DOHH2 (cell line): ENCODE results near the gene ARID1B.

Experiments used
- H3F3A ChIP-seq: fragments of 200-600 bp; sonication (generic), shearing (Covaris generic); 2 replicates; pipeline ENCODE4 v1.6.0; 2016; ENCODE audit warnings: antibody characterized with exemption, mild to moderate bottlenecking; ENCODE audit not compliant: control insufficient read depth, insufficient read depth
- H3K27ac ChIP-seq: fragments of 200-600 bp; sonication (generic); 2 replicates; pipeline ENCODE4 v1.5.1; 2014; ENCODE audit warnings: low read depth, mild to moderate bottlenecking, low read length, moderate library complexity
- H3K27me3 ChIP-seq: fragments of 200-600 bp; sonication (generic); 2 replicates; pipeline ENCODE4 v1.6.1; 2014; ENCODE audit warnings: mild to moderate bottlenecking, low read length, mixed read lengths; ENCODE audit not compliant: control insufficient read depth
- H3K36me3 ChIP-seq: fragments of 200-600 bp; sonication (generic); 2 replicates; pipeline ENCODE4 v1.6.1; 2014; ENCODE audit warnings: mild to moderate bottlenecking, low read length, moderate library complexity, mixed read lengths; ENCODE audit not compliant: control insufficient read depth
- H3K4me1 ChIP-seq: fragments of 200-600 bp; sonication (generic); 2 replicates; pipeline ENCODE4 v1.6.1; 2014; ENCODE audit warnings: mild to moderate bottlenecking, low read length, mixed read lengths; ENCODE audit not compliant: control insufficient read depth
- H3K4me2 ChIP-seq: fragments of 200-600 bp; sonication (generic); 2 replicates; pipeline ENCODE4 v1.6.0; 2014; ENCODE audit warnings: mild to moderate bottlenecking, low read length, moderate library complexity
- H3K4me3 ChIP-seq: fragments of 200-600 bp; sonication (generic); 2 replicates; pipeline ENCODE4 v1.5.1; 2014; ENCODE audit warnings: mild to moderate bottlenecking, low read length, mixed read lengths
- H3K79me2 ChIP-seq: fragments of 200-600 bp; sonication (generic); 2 replicates; pipeline ENCODE4 v1.6.1; 2014; ENCODE audit warnings: mild to moderate bottlenecking, low read length, mixed read lengths; ENCODE audit not compliant: control insufficient read depth
- H3K9me2 ChIP-seq: fragments of 200-600 bp; sonication (generic); replicated peaks from 2 replicates; pipeline ENCODE4 v1.6.1; 2014; ENCODE audit warnings: mild to moderate bottlenecking, low read length, mixed read lengths; ENCODE audit not compliant: control insufficient read depth
- H3K9me3 ChIP-seq: fragments of 200-600 bp; sonication (generic); 2 replicates; pipeline ENCODE4 v1.6.1; 2014; ENCODE audit warnings: antibody characterized with exemption, low read length, mixed read lengths; ENCODE audit not compliant: control insufficient read depth, insufficient read depth
- H4K20me1 ChIP-seq: fragments of 200-600 bp; sonication (generic); 2 replicates; pipeline ENCODE4 v1.6.0; 2014; ENCODE audit warnings: low read depth, mild to moderate bottlenecking, antibody characterized with exemption, low read length, moderate library complexity; ENCODE audit not compliant: control insufficient read depth, insufficient read depth
- EZH2phosphoT487 ChIP-seq: fragments of 200-600 bp; sonication (generic); IDR thresholded peaks from 2 replicates; pipeline ENCODE4 v1.6.1; 2017; ENCODE audit warnings: borderline replicate concordance, mild to moderate bottlenecking, antibody characterized with exemption, low read length, moderate library complexity, mixed read lengths
- TF ChIP-seq, protein P1 (sequence below): fragments of 200-600 bp; sonication (generic); IDR thresholded peaks from one replicate; pipeline ENCODE4 v1.5.1; 2014; ENCODE audit warnings: antibody characterized with exemption, mild to moderate bottlenecking, low read depth, low read length; ENCODE audit not compliant: poor library complexity, severe bottlenecking

Gene ARID1B

DNA sequence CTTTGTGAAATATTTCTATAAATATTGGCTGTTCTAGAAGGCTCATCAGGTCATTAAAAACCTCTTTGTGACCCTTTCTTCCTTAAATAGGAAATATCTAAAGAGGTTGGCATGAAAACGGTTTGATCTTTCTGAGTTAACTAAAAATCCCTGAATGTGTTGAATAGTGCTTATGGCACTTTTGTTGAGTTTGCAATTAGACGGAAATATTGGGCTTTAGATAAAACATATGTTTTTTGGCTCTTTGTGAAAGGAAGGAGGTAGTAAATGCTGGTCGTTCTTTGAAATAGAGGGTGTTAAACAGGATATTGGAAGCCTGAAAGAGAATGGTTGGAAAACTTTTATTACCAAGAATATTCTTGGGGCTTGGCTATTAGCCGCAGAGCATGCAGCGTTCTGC, 163.0 kb downstream of the ARID1B start:
- no peak overlapping the region for H3K27ac ChIP-seq
- H3K4me3 ChIP-seq = no peak overlapping the region
- no peaks in the 10 kb centered on the region for H3K9me2 ChIP-seq
- H3F3A ChIP-seq = 0 out of 2 replicates have a peak, but pooled peaks cover 5% of the 10 kb centered on the region
- peaks cover 17% of the 10 kb centered on the region for H4K20me1 ChIP-seq
- H3K9me3 ChIP-seq = no peaks in the 10 kb centered on the region
- H3K27me3 ChIP-seq = no peaks in the 10 kb centered on the region
- H3K36me3 ChIP-seq = peaks cover 16% of the 10 kb centered on the region
- peaks cover 94% of the 10 kb centered on the region for H3K79me2 ChIP-seq
- no peak for TF ChIP-seq EZH2phosphoT487
- TF ChIP-seq, protein P1, sequence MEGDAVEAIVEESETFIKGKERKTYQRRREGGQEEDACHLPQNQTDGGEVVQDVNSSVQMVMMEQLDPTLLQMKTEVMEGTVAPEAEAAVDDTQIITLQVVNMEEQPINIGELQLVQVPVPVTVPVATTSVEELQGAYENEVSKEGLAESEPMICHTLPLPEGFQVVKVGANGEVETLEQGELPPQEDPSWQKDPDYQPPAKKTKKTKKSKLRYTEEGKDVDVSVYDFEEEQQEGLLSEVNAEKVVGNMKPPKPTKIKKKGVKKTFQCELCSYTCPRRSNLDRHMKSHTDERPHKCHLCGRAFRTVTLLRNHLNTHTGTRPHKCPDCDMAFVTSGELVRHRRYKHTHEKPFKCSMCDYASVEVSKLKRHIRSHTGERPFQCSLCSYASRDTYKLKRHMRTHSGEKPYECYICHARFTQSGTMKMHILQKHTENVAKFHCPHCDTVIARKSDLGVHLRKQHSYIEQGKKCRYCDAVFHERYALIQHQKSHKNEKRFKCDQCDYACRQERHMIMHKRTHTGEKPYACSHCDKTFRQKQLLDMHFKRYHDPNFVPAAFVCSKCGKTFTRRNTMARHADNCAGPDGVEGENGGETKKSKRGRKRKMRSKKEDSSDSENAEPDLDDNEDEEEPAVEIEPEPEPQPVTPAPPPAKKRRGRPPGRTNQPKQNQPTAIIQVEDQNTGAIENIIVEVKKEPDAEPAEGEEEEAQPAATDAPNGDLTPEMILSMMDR = no peak
- peaks cover 13% of the 10 kb centered on the region for H3K4me1 ChIP-seq
- H3K4me2 ChIP-seq = no peak overlapping the region

DNA sequence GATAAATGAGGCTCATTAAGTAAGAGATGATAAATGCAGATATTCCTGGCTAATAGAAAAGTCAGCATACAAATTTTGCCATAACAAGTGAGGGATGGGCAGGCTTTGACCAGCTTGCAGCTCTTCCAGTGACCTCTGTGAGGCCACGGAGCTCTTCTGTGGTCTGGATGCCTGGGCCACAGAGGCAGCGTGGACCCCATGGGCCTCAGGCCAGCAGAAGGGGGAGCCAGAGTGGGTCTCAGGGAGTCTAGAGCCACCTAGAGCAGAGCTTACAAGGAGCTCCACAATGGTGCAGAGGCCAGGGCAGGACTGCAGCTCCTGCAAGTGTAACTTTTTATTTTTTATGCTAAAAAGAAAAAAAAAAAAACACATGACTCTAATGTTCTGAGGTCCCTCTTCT, 165.1 kb downstream of the ARID1B start:
- Histone ChIP-seq H3K9me2 (no peaks in the 10 kb centered on the region), H4K20me1 (peaks cover 19% of the 10 kb centered on the region), H3K9me3 (no peaks in the 10 kb centered on the region), H3K4me3 (no peak overlapping the region), H3K36me3 (peaks cover 3% of the 10 kb centered on the region), H3K27ac (no peak overlapping the region), H3K4me1 (peaks cover 8% of the 10 kb centered on the region; the same call in 1 of the 2 replicates), H3K27me3 (no peaks in the 10 kb centered on the region), H3K4me2 (no peak overlapping the region), H3F3A (peaks cover 5% of the 10 kb centered on the region; the same call in 1 of the 2 replicates), H3K79me2 (peaks cover 94% of the 10 kb centered on the region)
- TF ChIP-seq EZH2phosphoT487 = no peak
- TF ChIP-seq, protein P1 = no peak

DNA sequence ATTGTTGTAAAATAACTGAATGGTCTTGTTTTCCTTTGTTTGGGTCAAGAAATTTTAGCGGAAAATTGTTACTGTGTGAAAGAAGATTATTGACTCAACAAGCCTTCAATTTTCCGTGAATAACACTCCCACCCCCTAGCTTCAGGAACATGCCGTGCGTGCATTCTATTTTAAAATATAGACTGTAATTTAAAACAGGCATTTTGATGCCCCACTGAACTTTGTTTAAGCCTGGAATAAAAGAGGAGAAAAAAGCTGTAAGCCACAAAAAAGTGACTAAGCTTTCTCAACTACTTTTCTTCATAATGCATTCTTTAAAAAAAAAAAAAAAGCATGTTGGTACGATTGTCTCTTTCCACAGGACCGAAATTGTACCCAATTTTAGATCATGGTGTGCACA, 166.0 kb downstream of the ARID1B start:
- H3K36me3 ChIP-seq = no peaks in the 10 kb centered on the region
- no peak overlapping the region for H3K4me2 ChIP-seq
- peaks cover 5% of the 10 kb centered on the region; the same call in 1 of the 2 replicates for H3F3A ChIP-seq
- no peak for TF ChIP-seq EZH2phosphoT487
- TF ChIP-seq, protein P1 = no peak
- H3K4me1 ChIP-seq = 0 out of 2 replicates have a peak, but pooled peaks cover 5% of the 10 kb centered on the region
- H3K79me2 ChIP-seq = peaks cover 94% of the 10 kb centered on the region
- peaks cover 16% of the 10 kb centered on the region for H4K20me1 ChIP-seq
- H3K9me3 ChIP-seq = no peaks in the 10 kb centered on the region
- H3K9me2 ChIP-seq = no peaks in the 10 kb centered on the region
- H3K27me3 ChIP-seq = no peaks in the 10 kb centered on the region
- H3K27ac ChIP-seq = no peak overlapping the region
- no peak overlapping the region for H3K4me3 ChIP-seq
